Sigmoid colon (tissue), 4 donors: ENCODE results near the gene DDOST.

Source experiments
- CTCF ChIP-seq, 4 experiments: fragments of 450-650 bp in 3 of 4; fragments of 200-600 bp in 1 of 4; IDR thresholded peaks; one replicate each; pipeline ENCODE4 v1.5.1; 2016 to 2019; ENCODE audit warnings: antibody characterized with exemption in 4 of 4, mild to moderate bottlenecking in 3 of 4, moderate library complexity in 2 of 4
- EP300 ChIP-seq, 4 donors: sonication (generic); formaldehyde crosslinking; IDR thresholded peaks; one replicate each; pipeline ENCODE4 v1.6.1; 2017; ENCODE audit warnings: antibody characterized with exemption in 4 of 4
- POLR2A ChIP-seq, 2 donors: fragments of 450-650 bp; IDR thresholded peaks; one replicate each; pipeline ENCODE4 v1.6.1; 2016; ENCODE audit warnings: antibody characterized with exemption in 2 of 2, mild to moderate bottlenecking in 2 of 2, moderate library complexity in 2 of 2
- POLR2AphosphoS5 ChIP-seq, 4 donors: sonication (generic); formaldehyde crosslinking; IDR thresholded peaks; one replicate each; pipeline ENCODE4 v1.6.1; 2017; ENCODE audit warnings: antibody characterized with exemption in 4 of 4

- TF ChIP-seq CTCF (IDR thresholded peaks at IDR 0.05), result no peak
- no peak for TF ChIP-seq POLR2AphosphoS5 (IDR thresholded peaks at IDR 0.05)
- TF ChIP-seq POLR2A (IDR thresholded peaks at IDR 0.05), result no peak
- TF ChIP-seq EP300 (IDR thresholded peaks at IDR 0.05), result no peak
These were observed 9.8 kb upstream of the DDOST start for GRCh38 chr1:20670936-20671335.
